NB4 (cell line): ENCODE results near the gene ZFYVE21.

Experiments
- CTCF ChIP-seq: IDR thresholded peaks from one replicate; pipeline ENCODE4 v1.5.1; 2012; ENCODE audit warnings: low read depth, low read length
- MAX ChIP-seq: IDR thresholded peaks from 2 replicates; pipeline ENCODE4 v1.6.1; 2011; ENCODE audit warnings: low read depth, low read length
- MYC ChIP-seq: IDR thresholded peaks from 2 replicates; pipeline ENCODE4 v1.6.1; 2011; ENCODE audit warnings: low read depth, low read length
- POLR2A ChIP-seq: IDR thresholded peaks from 2 replicates; pipeline ENCODE4 v1.6.1; 2011; ENCODE audit warnings: mild to moderate bottlenecking; ENCODE audit not compliant: insufficient read length; ENCODE audit errors: extremely low read depth

GRCh38 chr14:103737432-103738045, 21.9 kb downstream of the ZFYVE21 start:
- TF ChIP-seq CTCF (no peak), POLR2A (no peak), MAX (no peak), MYC (no peak)
